Ramos (cell line): Measurements from ENCODE around the gene TIAM1.

Experiments
- in situ Hi-C: fragments of 300-500 bp; cut with MboI; formaldehyde crosslinking; loops from one replicate; pipeline ENCODE4 v1.14.3; 2022; ENCODE audit warnings: low sequenced_read_pairs; ENCODE audit not compliant: unreplicated experiment

The TIAM1 gene

GRCh38 chr21:31293986-31294385 is 50.1 kb downstream of the TIAM1 start:
- in situ Hi-C loops = no loop called here

GRCh38 chr21:31290765-31291164 is 53.3 kb downstream of the TIAM1 start:
- in situ Hi-C loops = no loop called here

- in situ Hi-C loops = no loop called here
Measured at GRCh38 chr21:31289702-31290101, 54.4 kb downstream of the TIAM1 start.

GRCh38 chr21:31288191-31288590 is 55.9 kb downstream of the TIAM1 start:
- in situ Hi-C loops = no loop called here

DNA sequence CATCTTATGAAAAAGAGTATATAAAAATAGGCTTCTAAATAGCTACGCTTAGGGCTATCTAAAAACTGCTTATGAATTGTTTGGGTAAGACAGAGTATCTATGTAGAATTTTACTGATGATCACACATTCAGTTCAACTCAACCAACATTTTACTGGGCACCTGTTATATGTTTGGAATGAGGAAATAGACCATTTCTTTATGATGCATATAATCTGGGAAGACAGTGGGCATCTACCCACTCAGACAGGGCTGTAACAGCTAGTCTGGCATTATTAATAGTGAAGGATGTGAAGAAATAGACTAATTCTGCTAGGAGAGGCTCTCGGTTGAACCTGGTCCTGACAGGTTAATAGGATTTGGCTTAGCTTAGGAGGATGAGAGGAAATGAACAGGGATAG is 56.9 kb downstream of the TIAM1 start:
- in situ Hi-C loops = no loop called here

DNA sequence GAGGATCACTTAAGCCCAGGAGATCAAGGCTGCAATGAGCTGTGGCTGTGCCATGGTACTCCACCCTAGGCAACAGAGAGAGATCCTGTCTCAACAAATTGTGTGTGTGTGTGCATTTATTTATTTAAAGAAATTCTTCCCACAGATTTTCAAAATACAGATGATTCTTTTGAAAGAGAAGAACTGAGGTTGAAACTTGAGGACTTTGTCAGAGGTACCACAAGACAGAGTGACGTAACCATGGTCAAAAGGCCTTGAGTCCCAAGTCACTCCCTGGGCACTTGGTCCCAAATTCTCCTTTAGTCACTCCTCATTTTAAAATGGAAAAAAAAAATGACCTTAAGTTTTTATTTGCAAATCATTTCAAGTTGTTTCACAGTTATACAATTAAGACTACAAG is 57.4 kb downstream of the TIAM1 start:
- in situ Hi-C loops = no loop called here

DNA sequence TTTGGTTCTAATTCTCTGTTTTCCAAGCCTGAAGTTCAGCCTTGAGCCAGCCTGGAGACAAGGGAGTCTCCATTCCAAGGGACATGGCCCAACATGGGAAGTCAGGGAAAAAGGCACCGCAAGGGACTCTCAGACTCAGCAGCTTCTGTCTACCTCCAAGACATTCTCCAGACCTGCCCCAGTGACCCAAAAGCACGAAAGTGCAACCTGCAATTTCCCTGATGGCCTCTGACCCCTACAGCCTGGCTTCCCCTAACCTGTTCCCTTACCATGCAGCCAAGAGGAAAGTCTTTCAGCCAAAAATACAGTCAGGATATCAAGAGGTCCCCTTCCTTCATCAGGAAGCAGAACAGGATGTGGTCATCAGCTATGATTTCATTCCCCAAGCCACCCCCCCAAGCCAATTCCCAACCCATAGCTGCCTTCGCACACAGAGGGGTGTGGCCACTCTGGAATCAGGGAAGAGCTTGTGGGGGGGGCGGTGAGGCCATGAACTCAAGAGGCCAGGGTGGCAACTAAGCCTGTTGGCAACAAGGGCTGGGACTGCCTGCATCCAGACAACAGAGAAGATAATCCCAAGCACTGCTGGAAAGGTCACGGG is 59.2 kb downstream of the TIAM1 start:
- in situ Hi-C loops = no loop called here

DNA sequence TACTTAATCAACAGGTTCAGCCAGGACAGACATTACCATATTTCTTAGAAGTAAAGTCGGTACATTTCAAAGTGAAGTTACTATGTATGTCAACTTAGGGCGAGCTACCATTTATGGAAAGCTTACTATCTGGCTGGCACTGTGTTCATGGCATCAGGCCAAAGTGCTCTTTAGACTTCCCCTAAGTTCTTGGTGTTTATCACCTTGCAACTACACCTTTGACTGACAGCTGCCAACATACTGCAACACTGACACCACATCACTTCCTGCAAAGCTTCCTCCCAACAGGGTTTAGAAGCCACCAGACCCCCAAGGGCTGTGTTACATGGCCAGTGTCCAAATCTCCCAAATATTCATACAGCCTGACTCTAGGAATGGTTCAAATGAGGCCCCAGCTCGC is 61.0 kb downstream of the TIAM1 start:
- in situ Hi-C loops = no loop called here

DNA sequence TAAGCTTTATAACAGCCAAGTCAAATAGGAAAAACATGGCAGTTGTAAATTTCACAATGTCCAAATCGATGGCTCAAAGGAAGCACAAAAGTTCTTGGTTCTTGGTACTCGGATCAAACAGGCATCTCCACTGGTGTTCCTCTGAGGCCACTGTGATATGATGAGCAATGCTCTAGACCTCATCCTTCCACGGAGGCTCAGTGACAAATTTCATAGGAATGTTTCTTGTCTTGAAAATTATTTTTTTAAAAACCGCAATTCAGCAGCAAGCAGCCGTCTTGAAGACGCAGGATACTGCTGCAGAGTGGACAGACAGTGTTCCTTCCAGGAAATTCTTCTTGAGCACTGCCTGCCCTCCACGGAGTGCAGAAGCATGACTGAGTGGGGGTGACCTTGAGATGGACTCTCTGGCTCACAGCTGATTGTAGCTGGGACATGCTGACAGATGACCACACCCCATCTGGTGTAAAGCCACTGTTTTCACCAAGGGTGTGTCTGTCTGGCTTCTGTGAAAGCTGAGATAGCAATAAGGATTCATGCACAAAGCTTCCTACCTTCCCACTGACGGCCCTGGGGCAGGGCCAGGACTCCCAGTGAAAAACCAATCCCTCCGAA is 61.9 kb downstream of the TIAM1 start:
- in situ Hi-C loops = no loop called here

DNA sequence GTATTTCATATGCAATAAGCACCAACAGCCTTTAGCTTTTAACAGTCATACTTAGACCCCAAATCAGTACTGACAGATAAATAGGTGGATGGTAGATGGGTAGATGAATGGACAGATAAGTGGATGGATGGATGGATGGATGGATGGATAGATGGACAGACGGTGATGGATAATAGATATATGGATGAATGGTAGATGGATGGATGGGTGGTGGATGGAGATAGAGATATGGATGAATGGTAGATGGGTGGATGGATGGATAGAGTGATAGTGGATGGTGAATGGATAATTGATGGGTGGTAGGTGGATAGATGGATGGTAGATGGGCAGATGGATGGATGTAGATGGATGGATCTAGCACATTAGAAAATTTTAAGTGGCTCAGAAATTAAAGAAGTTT is 62.5 kb downstream of the TIAM1 start:
- in situ Hi-C loops = no loop called here

DNA sequence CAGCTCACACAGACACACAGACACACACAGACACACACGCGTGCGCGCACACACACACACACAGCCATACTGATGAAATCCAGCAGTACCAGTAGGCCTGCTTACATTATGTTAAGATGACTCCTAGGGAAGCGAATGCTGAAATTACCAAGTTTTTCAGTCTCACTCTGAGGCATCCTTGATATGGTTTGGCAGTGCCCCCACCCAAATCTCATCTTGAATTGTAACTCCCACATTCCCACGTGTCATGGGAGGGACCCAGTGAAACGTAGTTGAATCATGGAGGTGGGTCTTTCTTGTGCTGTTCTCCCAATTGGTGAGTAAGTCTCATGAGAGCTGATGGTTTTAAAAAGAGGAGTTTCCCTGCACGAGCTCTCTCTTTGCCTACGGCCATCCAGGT is 64.1 kb downstream of the TIAM1 start:
- in situ Hi-C loops = no loop called here

DNA sequence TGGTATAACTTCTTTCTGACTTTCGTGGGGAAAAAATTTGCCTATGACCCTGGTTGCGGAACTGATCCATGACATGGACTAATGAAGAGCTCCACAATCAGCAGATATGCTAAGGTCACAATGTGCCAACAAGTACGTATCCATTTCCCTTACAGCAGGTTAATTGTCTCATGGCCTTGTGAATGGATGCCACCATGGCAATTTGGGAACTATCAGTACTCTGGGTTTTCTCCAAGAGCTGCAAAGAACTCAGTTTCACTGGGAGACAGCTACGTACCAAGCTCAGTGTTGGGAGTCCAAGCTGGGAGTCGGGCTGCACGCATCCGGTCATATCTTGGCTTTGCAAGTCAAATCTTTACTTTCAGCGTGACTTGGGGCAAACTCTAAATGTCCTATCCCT is 64.8 kb downstream of the TIAM1 start:
- in situ Hi-C loops = no loop called here

GRCh38 chr21:31278511-31279130 is 65.4 kb downstream of the TIAM1 start:
- in situ Hi-C loops = no loop called here

GRCh38 chr21:31276663-31277062 is 67.4 kb downstream of the TIAM1 start:
- in situ Hi-C loops = no loop called here

GRCh38 chr21:31275901-31276300 is 68.2 kb downstream of the TIAM1 start:
- in situ Hi-C loops = no loop called here

DNA sequence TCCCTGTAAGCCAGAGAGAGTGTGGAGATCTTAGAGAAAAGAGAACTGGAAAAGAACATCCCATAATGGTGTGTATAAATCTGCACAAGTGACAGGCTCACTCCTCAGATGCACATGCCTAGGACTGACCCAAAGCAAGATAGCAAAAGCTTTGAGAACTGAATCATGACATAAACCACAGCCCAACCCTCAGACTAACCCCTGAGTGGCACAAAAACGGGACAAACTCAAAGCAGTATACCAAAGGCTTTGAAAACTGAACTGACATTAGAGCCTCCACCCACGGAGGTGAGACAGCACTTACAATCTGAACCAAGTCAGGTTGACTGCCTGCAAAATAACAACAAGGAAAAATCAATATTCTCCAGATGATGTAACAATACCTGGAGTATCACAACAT is 70.8 kb downstream of the TIAM1 start:
- in situ Hi-C loops = no loop called here

DNA sequence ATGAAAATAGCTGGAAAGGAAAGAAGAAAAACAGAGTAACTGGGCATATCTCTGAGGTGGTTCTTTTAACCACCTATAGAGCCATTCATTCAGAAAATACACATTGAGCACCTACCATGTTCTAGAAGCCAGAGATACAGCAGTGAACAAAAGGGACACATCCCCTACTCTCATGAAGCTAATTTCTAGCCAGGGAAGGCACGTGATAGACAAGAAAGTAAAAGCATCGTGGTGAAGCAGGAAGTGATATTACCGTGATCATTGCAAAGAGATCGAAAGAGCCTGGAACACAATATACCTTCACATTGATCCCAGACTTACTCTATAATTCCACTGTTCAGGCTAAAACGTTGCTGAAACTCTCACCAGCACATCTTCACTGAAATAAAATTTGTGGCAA is 76.0 kb downstream of the TIAM1 start:
- in situ Hi-C loops = no loop called here

DNA sequence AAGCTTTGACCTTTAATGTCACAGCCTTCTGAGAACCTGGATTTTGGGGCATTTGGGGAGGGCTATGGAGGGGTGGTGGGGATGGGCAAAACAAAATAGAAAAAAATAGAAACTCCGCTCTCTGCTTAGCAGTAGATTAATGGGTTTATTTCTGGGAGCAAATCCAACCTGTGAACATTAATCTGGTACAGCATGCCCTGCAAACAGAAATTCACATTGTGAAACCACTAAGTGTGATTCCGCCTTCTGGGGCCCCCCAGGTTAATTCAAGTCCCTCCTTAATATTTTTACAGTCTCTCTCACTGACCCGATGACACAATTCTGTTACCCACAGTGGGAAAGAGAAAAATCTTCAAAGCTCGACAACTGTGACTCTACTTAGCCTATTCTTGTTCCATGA is 76.4 kb downstream of the TIAM1 start:
- in situ Hi-C loops = no loop called here

DNA sequence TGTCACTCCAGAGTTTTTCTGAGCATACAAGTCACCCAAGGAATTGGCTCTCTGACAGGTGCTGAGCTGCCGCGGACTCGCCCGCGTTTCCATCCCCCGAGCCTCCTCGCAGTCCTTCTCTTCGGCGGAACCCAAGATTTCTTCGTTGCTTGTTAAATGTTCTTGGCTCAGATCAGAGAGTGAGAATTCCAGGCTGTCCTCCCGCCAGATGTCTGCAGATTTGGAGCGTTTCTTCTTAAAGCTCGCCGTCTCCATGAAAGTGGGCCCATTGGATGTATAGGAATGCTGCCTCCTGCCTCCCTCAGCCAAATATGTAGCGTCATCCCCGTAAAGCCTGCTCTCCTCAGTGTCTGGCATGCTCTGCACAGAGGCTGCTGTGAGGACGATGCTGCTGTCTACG is 77.8 kb downstream of the TIAM1 start:
- in situ Hi-C loops = no loop called here

- in situ Hi-C loops = no loop called here
Measured at GRCh38 chr21:31265366-31266013, 78.6 kb downstream of the TIAM1 start.

GRCh38 chr21:31264574-31264973 is 79.5 kb downstream of the TIAM1 start:
- in situ Hi-C loops = no loop called here

DNA sequence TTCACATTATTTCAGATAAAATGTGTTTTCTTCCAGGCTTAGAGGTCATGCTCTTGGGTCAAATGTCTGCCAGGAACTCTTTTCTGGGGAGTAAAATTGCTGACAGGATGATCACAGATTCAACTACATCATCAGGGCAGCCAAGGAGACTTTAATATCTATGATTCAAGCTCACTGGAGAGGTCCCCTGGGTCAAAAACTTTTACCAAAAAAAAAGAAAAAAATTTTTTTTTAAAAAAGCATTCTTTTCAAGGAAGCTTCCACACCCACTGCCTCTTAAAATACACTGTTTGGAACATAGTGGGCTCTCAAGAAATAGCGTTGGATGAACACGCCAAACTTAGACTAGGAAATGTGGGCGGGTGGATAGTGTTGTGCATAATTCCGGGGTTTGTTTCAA is 81.3 kb downstream of the TIAM1 start:
- in situ Hi-C loops = no loop called here
